Measurements from ENCODE around the gene CCL15.
"Not testable (repeated sequence)": the region's sequence is repeated elsewhere in the genome, so short reads cannot be mapped to it uniquely, and the experiment has no call there.

The CCL15 gene, protein sequence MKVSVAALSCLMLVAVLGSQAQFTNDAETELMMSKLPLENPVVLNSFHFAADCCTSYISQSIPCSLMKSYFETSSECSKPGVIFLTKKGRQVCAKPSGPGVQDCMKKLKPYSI

DNA sequence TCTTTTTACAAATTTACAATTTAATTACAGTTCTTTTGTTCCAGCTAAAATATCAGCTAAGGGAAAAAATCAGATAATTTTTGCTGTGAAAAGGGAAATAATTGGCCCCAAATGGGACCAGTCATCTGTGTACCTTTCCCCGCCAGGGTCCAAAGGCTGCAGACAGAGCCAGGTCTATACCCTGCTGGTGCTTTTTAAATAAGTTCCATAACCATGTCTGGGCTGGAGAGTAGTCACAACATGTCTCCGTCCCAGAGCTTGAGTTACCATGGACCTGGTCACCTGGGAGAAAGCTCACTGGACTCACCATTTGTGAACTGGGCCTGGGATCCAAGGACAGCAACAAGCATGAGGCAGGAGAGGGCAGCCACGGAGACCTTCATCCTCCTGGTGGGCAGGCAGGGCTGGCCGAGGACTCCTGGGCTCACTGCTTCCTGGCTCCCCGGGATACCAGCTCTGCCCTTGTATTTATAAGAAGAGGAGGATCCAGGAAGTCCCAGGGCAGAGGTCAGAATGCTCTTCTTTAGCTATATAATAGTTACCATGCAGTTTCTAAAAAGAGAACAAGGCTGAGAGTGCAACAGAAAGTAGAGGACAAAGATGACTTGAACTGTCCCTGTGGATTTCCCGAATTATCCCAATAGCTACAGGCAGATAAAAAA, at the start of gene CCL15:
Gene CCL15 (minus strand): TSS at position 444 of the 662 bp plus-strand sequence. CDS start 61 bp downstream, at position 383.
- no peak for DNase-seq (ENCODE audit: low read depth)

DNA sequence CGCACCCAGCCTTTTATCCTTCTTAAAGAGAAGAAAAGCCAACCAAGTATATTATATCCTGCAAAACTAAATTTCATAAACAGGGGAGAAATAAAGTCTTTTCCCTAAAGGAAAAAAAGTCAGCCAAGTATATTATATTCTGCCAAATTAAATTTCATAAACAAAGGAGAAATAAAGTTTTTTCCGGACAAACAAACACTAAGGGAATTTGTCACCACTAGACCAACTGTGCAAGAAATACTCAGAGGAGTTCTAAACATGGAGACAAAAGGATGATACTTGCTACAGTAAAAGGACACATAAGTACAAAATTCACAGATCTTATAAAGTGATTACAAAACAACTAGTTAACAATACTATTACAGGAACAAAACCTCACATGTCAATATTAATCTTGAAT, 48.3 kb upstream of the CCL15 start:
- no peak for DNase-seq (ENCODE audit: low read depth)

DNA sequence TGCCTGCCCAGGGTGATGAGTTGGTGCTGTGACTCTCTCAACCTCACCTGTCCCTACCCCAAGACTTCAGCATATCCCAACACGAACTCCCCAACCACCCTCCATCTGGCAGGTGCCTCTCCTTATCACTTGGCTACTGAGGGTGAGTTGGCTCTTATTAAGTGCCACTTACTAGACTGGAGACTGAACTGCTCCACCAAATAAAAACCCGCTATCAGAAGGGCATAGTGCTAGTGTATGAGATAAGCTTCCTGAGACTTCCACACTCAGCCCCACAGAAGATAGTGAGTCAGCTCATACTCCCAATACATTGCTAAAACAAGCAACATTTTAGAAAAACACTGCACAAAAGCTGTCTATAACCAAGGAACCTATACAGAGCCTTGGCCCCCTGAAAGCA, 46.7 kb upstream of the CCL15 start:
- no peak for DNase-seq (ENCODE audit: low read depth)

DNA sequence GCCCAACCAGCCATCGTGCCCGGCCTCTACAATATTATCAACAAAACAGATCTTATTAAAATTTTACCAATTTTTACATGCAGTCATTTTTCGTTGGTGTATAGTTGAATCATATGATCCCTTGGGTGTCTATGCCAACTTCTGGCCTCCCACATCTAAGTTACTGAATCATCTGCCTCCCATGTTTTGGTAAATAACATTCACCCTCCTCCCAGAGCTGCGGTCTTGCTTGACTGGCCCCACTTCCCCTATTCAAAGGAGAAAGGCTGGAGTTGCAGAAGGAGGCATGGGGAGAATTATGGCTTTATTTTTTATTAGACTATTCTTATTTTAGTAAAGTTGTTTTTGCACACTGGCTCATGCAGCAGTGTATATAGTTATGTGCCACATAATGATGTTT, 34.9 kb upstream of the CCL15 start:
- no peak for DNase-seq (ENCODE audit: low read depth)

DNA sequence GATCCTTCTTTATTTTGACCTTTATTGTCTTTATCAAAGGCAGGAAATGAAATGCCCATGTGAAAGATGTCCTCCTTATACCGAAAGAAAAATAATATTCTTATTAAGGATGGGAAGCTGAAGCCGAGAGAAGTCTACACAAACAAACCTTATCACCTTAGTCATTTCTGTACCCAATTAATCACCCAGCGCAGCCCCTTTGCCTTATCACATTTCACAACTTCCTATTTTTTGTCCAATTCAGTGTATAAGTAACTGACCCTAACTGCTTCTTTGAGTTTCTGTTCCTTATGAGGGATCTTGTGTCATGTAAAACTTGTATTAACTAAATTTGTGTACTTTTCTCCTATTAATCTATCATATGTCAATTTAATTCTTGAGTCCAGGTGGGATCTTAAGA, 32.8 kb upstream of the CCL15 start:
- DNase-seq (ENCODE audit: low read depth): no peak

DNA sequence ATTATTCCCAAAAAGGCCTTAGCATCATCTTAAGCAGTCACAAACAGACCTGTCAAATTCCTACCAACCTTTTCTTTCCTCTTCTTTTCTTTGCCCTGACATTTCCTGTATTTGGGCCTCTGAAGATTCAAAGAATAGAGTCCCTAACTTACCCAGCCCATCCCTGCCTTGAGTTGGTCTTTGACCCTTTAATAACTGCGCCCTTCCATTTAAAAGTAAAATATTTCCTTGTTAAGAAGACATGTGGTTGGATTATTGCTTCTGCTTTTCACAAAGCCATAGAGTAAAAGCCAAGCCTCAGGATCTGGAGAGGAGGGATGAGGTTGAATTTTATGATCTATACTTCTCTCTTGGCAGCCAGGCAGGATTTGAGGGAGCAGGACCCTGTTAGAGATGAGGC, 29.6 kb upstream of the CCL15 start:
- no peak for DNase-seq (ENCODE audit: low read depth)

DNA sequence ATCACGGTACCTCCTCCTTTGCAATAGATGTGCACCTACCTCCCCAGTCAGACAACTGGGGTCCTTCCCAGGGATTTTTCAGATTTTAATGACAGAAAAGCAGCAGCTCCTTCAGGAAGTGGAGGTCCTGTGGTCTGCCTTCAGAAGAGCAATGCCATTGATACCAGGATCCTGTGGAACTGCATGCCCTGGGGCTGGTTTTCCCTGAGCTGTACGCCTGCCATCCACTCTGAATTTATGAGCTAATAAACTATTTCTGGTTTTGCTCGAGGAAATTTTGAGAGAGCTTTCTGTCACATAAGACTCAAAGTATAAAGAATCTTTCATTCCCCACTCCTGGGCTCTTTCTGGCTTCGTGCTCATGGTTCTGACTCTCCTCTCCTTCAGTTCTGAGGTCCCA, 26.4 kb upstream of the CCL15 start:
- DNase-seq (ENCODE audit: low read depth): no peak

DNA sequence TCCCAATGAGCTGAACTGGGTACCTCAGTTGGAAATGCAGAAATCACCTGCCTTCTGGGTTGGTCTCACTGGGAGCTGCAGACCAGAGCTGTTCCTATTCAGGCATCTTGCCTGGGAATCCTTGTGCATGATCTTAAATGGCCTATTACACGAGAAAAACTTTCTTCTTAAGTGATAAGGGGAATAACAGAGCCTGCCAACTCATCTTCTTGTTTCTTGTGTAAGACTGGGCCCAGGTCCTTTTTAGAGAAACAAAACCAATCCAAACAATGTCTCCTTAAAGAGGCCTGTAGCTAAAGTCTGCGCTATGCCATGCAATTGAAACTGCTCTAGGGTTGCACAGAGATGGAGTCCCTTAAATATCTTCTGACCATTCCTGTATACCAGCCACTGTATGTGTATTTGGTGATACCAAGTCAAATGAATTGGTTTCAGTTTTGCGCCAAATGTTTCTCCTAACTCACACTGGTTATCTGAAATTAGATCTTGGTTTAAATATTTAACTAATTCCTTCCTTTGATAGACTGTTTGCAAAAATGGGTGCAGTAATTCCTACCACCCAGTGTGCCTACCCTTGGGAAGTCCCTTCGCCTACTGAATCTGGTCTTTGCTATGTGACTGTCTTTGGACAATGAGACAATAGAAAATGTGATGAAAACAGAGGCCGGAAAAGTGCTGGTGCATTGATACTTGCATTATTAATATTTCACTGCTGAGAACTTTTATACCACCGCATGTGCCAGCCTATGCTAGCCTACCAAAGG, 22.9 kb upstream of the CCL15 start:
- DNase-seq (ENCODE audit: low read depth): no peak

DNA sequence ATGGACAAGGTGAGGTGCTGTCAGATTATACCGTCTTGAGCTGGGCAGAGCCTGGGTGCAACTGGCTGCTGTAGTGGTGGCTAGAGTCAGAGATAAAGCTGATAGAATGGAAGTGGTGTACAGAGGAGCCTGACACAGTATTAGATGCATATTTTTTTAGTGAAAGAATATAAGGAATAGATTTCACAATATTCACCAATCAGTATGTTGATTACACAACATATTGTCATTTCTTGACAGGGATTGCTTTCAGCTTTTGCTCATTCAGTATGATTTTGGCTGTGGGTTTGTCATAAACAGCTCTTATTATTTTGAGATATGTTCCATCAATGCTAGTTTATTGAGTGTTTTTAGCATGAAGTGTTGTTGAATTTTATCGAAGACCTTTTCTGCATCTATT, 18.1 kb upstream of the CCL15 start:
- no peak for DNase-seq (ENCODE audit: low read depth)

DNA sequence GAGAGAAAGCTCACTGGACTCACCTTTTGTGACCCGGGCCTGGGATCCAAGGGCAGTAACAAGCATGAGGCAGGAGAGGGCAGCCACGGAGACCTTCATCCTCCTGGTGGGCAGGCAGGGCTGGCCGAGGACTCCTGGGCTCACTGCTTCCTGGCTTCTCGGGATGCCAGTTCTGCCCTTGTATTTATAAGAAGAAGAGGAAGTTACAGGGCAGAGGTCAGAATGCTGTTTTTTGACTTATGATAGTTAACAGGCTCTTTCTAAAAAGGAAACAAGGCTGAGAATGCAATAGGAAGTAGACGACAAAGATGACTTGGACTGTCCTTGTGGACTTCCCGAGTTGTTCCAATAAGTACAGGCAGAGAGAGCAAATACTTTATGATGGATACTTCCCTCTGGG, 16.4 kb upstream of the CCL15 start, which contains the start of gene CCL23:
Gene CCL23 (minus strand): TSS at position 174 of the 400 bp plus-strand sequence. CDS start 75 bp downstream, at position 99.
- no peak for DNase-seq (ENCODE audit: low read depth)

DNA sequence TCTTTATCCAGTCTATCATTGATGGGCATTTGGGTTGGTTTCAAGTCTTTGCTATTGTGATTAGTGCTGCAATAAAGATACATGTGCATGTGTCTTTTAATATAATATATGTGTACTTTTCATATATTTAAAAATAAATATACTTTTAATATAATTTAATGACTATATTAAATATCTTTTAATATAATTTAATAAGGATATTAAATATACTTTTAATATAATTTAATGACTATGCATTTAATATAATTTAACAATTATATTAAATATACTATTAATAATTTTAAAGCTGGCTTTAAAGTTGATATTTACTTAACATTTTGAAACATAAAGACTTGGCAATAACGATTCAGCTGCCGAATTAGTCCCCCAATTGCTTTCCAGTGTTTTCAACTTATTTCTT, 15.2 kb upstream of the CCL15 start:
- no peak for DNase-seq (ENCODE audit: low read depth)

DNA sequence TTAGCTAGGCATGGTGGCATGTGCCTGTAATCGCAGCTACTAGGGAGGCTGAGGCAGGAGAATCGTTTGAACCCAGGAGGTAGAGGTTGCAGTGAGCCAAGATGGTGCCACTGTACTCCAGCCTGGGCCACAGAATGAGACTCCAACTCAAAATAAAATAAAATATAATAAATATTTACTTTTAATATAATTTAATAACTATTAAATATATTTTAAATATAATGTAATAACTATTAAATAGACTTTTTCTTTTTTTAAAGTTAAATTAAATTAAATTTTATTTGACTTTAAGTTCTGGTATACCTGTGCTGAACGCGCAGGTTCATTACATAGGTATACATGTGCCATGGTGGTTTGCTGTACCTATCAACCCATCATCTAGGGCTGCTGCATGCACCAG, 14.5 kb upstream of the CCL15 start:
- not testable (repeated sequence) for DNase-seq (ENCODE audit: low read depth)

DNA sequence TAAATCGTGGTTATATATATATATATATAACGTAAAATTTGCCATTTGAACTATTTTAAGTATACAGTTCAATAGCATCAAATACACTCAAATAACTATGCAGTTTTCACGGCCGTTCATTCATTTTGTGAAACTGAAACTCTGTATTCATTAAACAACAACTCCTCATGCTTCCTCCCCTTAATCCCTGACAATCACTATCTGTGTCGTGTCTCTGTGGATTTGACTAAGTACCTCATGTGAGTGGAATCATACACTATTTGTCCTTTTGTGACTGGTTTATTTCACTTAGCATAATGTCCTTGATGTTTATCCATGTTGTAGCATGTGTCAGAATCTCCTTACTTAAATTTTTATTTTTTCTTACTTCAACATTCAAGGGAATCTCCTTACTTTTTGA, 13.6 kb upstream of the CCL15 start:
- no peak for DNase-seq (ENCODE audit: low read depth)

DNA sequence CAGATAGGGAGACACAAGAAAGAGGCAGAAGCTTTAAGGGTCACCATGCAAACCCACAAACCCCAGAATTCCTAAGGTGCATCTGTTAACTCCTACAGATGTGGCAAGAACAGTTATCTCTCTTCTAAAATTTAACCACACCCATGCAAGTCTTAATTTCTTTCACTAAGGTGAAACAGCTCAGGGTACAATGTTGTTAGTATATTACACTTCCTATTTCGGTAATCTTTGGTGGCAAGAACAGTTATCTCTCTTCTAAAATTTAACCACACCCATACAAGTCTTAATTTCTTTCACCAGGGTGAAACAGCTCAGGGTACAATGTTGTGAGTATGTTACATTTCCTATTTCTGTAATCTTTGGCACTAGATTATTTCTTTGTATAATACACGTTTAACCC, 9.8 kb upstream of the CCL15 start:
- no peak for DNase-seq (ENCODE audit: low read depth)

DNA sequence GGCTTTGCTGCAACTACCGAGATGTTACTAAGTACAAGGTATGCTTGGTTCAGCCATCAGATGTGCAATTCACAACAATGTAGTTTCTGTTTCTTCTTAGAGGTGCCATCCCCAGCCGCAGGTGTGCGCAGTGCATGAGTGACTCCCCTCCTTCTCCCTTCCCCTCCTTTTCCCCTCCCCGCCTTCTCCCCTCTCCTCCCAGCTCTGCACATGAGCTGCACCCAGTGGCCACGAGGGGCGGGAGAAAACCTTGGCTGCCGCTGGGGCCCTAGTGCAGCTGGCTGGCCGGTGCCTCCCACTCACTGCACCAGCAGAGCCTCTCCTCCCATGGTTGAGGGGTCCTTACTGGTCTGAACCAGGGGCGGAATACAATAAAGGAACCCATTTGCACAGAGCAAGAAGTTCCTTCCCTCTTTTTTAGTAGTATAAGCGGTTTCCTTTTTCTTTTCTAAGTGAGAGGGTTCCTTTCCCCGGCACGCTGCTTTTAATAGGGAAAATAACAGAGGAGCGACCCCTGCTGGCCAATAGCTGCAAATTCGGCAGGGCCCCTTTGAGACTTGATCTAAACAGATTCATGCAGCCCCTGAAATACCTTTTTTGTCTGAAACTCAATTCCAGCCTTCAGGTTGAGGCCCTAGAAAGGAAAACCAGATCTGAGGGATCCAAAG, 7.8 kb upstream of the CCL15 start:
- no peak for DNase-seq (ENCODE audit: low read depth)

DNA sequence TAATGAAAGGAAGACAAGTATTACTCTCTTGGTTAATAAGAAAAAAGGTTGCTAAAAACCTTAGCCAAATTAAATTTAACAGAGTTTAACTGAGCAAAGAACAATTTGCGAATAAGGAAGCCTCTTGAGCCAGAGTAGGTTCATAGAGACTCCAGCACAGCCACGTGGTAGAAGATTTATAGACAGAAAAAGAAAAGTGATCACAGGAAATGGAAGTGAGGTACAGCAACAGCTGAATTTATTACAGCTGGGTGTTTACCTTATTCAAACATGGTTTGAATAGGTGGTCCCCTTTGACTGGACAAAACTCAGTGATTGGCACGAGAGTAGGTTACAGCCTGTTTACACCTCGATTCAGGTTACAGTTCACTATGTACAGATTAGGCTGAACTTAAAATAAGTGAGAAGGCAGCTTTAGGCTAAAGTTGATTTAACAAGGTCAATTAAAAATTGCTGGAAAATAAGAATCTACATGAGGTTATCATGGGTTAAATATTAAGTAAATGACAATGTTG, 3.3 kb upstream of the CCL15 start:
- no peak for DNase-seq (ENCODE audit: low read depth)

DNA sequence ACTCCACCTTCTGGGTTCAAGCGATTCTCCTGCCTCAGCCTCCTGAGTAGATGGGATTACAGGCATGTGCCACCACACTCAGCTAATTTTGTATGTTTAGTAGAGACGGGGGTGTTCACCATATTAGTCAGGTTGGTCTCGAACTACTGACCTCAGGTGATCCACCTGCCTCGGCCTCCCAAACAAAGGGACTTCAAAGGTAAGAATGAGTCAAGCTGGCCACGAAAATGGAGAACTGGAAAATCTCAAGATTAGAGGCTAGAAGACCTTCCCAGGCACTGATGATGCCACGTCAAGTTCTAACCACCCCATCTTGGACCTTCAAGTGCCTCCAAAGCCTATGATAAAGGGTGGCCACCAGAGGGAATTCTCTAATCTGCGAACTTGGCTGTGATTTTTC, 1.3 kb upstream of the CCL15 start:
- no peak for DNase-seq (ENCODE audit: low read depth)

DNA sequence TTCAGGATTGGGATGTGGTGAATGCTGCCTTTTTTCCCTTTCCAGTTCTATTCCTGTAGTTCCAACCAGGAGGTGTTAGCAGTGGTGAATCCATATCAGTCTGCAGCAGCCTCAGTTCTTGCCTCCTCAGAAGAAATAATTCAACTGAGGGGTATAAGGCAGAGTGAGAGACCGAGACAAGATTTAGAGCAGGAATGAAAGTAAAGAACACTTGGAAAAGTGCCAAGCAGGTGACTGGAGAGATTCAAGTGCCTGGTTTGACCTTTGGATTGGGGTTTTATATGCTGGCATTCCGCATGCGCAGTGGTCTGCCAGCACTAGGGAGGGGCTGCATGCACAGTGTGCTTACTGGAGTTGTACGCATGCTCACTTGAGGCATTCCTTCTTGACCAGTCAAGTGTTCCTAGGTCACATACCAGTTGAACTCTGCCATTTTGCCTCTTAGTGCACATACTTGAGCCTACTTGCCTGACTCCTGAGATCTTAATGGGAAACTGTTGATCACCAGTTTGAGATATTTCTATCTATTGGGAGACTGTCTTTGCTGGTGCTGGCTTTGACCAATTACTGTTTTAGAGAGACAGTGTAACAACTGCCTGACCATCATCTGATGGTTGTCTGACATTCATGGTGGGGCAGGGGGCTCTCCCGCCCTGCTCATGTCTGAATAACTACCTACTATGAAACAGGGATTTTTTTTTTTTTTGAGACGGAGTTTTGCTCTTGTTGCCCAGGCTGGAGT, 680 bp upstream of the CCL15 start:
- no peak for DNase-seq (ENCODE audit: low read depth)

DNA sequence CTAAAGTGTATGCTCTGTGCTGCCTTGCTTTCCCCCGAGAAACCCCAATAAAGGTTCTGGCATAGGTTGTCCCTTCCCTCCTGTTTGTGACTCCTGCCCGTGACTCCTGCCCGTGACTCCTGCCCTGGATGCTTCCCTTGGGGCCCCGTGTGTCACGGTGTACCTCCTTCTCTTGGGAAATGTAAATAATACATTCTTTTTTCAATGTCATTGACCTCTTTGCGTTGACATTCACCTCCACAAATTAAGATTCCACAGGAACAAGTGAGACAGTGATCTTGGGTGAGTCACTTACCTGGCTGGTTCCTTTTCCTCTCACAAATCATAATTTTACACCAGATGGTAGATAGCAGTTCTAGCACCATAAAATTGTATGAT, 632 bp downstream of the CCL15 start:
- no peak for DNase-seq (ENCODE audit: low read depth)

DNA sequence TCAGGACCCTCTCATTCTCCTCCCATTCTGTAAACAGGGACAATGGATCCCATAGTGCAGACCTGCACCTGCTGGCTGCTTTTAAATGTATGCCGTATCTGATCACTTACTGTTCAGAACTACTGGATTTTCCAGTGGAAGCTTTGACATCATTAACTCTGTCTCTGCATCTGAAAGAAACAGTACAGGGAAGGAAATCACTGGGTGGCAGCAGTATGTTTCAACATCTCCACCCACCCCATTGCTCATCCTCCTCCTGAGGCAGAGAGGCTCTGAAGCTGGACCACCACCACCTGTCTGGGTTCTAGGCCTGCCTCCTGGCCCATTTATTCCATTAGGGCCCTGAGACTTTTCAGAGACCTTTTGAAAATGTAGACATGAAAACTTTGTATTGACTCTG, 2.6 kb downstream of the CCL15 start:
- no peak for DNase-seq (ENCODE audit: low read depth)

DNA sequence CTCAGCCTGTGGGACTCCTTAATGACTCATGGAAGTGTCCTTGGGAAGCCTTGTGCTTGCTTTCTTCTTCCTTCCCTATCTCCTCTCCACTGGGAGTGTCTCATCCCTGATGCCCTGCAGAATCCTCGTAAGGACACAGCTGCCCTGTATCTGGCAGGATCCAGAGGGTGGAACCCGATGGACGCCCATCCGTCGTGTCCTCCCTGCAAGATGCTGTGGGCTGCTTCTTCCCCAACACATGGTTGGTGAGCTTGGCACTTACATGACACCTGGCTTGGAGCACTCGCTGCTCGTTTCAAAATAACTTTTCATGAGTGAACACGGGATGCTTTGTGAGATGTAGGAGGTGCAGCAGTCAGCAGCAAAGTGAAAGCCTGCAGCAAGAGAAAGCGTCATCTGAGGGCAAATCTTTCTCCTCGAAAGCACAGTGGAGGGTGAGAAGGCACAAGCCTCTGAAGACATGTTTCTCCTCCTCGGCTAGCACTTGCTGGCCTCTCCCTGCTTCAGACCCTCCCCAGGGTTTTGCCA, 3.3 kb downstream of the CCL15 start:
- DNase-seq (ENCODE audit: low read depth): no peak

DNA sequence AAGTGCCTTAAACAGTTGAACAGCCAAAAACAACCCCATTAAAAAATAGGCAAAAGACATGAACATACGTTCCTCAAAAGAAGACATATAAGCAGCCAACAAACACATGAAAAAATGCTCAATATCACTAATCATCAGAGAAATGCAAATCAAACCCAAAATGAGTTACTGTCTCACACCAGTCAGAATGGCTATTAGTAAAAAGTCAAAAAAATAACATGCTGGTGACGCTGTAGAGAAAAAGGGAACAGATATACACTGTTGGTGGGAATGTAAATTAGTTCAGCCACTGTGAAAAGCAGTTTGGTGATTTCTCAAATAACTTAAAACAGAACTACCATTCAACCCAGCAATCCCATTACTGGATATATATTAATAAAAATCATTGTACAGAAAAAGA, 6.0 kb downstream of the CCL15 start:
- DNase-seq (ENCODE audit: low read depth): not testable (repeated sequence)

Data from activated gamma-delta T cell treated with anti-CD3 and anti-CD28 coated beads, Interleukin-2, amount 50 U/mL, for 16 hours (primary cell).